Peyer's patch (tissue), 4 donors: ENCODE data around the gene COX4I1.

Experiments
- CTCF ChIP-seq, 6 experiments: fragments of 450-650 bp in 4 of 6; fragments of 200-600 bp in 2 of 6; sonication (generic) in 1 of 6; IDR thresholded peaks; one replicate each; pipeline ENCODE4 v1.5.1; 2017 to 2019; ENCODE audit warnings: antibody characterized with exemption in 6 of 6, mild to moderate bottlenecking in 3 of 6, moderate library complexity in 1 of 6
- POLR2A ChIP-seq, 2 donors: fragments of 450-650 bp; IDR thresholded peaks; one replicate each; pipeline ENCODE4 v1.5.1; 2017; ENCODE audit warnings: antibody characterized with exemption in 2 of 2, mild to moderate bottlenecking in 2 of 2, moderate library complexity in 2 of 2

DNA sequence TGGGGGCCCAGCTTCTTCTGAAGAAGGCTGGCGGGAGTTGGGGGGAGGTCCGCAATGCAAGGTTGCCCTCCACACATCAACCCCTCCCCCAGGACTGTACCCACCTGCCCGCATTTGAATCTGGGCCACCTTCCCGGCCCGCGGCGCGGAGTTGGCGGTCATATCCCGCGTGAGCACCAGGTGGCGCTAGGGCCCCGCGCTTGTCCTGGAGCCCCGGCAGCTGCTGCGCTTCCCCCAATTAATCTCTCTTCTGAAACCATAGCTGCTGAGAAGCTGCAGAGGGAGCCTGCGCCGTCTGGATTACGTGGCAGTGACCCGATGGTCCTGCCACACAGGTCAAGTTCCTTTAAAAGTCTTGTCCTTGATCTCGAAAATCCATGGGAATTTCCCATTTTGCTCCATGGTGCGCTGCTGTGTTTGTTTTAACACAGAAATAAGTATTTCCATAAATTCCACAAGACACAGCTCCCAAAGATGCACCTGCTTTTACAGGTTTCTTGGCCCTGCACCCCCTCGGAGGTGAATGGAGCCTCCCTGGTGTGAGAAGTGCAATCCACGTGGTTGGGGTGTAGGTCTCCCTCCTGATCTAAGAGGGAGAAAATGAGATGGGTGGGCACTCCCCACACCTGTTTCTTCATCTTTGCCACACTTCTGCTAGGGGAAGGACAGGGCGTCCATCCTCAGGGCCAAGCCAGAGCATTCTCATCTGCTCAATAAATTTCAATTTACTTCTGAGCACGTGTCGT, 22.1 kb downstream of the COX4I1 start:
- peak; percentile 97 to 99 (median 99) for TF ChIP-seq CTCF (IDR thresholded peaks at IDR 0.05)
- TF ChIP-seq POLR2A (IDR thresholded peaks at IDR 0.05) = peak in 1 of 2 donors; percentile 39
